Effector CD4-positive, alpha-beta T cell (primary cell): ENCODE results near the gene ZNF684.
"Not testable (repeated sequence)": the region's sequence is repeated elsewhere in the genome, so short reads cannot be mapped to it uniquely, and the experiment has no call there.

Source experiments
- DNase-seq: peaks from one replicate; pipeline ENCODE4 v3.0.0-alpha.2; 2020
- total RNA-seq: gene quantifications from one replicate; lab custom pipeline; 2026; lab: John Stamatoyannopoulos, UW

ZNF684 gene
- total RNA-seq, result 5.3 reads per million, percentile 20 among the genes with 10 or more reads in this experiment

DNA sequence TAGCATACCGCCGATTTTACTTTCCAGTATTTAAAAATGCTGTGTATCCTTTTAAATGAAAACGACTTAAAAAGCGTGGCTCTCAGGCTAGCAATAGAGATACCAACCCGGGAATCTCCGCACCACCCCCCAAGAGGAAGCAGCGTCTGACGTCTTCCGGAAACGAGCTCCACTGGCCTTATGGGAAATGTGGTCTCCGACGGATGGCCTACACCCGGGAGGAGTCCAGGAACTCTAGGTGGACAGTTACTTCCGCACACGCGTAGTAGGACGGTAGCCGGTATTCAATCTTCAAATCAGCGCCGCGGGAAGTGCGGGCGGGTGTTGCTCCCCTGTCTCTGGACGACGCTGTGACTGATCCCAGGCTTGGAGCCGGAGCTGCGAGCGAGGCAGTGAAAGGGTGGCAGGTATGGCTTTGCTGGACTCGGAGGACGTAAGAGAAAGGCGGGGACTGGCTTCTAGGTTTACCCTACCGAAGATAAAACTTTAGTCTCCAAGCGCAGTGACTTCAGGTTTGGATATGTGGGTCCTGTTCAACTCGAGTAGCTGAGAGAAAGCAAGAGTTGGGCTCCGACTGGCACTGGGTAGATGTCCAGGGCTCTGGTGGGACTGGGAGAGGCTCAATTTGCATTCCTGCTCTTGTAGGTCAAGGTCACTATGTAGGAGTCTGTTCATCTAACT is at the start of gene ZNF684:
Gene ZNF684, plus strand, starts transcription at position 257 of the 681 bp plus-strand sequence. CDS start 1,530 bp downstream, outside the sequence.
- DNase-seq, result peak; percentile 79

DNA sequence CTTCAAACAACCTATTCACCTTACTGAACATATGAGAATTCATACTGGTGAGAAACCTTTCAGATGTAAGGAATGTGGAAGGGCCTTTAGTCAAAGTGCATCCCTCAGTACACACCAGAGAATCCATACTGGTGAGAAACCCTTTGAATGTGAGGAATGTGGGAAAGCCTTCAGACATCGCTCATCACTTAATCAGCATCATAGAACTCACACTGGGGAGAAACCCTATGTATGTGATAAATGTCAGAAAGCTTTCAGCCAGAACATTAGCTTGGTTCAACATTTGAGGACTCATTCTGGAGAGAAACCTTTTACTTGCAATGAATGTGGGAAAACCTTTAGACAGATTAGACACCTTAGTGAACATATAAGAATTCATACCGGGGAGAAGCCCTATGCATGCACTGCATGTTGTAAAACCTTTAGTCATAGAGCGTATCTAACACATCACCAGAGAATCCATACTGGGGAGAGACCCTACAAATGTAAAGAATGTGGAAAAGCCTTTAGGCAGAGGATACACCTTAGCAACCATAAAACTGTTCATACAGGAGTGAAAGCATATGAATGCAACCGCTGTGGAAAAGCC is 36.0 kb upstream of the ZNF684 start:
- no peak for DNase-seq

DNA sequence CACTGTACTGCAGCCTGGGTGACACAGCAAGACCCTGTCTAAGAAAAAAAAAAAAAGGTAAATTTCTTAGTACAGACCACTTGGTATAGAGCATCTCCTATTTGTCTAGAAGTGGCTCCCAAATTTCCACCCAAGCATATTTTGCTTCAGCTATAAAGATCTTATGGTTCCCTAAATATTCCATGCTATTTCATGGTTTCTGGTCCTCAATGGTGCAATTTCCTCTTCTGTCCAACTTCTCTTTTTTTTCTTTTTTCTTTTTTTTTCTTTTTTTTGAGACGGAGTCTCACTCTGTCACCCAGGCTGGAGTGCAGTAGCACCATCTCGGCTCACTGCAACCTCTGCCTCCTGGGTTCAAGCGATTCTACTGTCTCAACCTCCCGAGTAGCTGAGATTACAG is 28.8 kb upstream of the ZNF684 start:
- not testable (repeated sequence) for DNase-seq

DNA sequence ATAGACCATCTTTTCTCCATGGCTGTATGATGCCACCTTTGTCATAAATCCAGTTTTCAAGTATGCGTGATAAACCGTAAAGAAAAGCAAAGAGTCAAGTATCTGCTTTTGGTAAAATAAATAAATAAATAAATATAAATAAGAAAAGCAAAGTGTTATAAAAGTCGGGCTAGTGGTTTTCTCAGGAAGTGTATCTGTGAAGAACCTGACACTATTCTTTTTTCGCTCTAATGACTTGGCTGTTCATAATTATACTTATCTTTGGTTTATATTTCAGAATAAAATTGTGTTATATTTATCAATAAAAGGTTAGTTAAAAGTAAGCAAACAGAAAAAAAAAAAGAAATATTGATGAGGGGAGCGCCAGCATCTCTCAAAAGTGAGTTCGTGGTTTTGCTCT is 23.5 kb upstream of the ZNF684 start:
- DNase-seq, result no peak

DNA sequence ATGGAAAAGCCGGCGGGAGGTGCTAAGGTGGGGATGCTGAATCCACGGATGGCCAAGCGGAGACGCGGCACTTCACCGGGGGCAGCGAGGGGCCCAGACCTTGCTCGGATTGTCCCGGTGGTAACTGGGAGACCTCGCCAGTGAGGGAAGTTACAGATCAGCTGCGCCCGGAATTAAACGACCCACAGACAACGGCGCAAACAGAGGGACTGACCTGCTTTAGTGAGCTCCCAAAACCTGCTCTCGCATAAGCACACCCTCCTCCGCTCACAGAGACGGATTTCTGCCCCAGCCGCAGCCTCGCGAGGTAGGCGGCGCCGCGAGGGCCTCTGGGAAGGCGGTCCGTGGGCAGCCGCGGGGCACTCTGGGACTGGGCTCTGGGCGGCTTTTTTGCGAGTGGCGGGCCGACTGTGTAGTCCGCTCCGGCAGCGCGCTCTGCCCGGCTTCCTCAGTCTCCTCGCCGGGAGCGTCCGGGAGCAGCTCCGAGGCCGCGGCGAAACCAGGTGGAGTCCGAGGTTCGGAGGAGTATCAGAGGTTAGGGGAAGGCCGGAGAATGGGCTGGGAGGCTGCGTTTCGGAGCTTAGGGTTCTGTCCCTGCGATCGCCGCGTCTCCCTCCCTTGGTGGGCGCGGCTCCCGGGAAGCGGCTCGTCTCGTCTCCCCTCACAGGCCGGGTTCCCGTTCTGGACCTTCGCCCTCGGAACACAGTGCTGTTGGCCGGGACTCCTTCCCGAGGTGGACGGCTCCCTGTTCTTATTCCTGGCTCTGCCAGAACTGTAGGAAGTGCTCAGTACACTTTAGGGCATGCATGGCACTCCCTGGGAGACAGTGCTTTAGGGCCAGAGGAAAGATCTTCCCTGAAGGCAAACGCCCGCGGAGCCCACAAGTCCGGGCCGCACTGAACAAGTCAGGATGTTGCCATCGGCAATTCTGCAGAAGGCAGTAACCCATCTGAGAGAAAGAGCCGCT is 22.8 kb upstream of the ZNF684 start, which contains the start of gene EXO5:
Gene EXO5, plus strand, starts transcription at position 393 of the 967 bp plus-strand sequence. CDS start 5,778 bp downstream, outside the sequence.
- peak; percentile 59 for DNase-seq

DNA sequence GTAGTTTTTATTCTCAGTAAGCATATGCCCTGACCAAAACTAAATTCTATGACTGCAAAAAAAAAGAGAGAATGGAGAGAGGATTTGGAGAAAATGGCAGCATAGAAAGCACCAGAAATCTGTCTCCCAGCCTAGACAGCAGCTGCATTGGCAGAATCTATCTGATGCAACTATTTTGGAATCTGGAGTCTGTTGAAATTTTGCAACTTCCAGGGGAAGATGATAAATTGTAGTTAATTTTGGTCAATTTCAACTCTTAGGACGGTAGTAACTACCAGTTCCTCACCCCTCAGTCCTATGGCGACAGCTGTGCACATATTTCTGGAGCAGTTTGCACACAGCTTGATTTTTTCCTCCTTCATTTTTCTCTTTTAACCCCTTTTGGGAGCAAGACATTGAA is 11.9 kb upstream of the ZNF684 start:
- no peak for DNase-seq

DNA sequence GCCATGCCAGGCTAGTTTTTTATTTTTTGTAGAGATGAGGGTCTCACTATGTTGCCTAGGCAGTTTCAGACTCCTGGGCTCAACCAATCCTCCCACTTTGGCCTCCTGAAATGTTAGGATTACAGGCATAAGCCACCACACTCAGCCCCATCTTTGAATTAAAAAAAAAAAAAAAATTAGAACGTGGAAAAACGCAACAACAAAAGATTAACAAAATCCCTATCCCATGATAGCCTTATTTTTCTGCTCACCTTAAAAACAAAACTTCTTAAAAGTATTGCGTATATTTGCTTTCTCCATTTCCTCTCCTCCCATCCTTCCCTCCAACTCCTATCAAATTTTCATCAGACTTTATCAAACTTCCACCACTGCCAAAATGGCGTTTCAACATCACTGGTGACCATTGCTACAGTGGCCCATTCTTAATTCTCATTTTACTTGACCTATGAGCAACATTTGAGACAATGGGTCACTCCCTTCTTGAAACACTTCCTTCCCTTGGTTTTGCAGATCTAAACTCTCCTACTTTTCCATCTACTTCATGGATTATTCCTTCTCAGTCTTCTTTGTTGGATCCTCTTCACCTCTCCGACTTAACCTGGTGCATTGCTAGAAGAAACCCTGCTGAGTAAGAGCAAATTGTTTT is 579 bp upstream of the ZNF684 start:
- no peak for DNase-seq

DNA sequence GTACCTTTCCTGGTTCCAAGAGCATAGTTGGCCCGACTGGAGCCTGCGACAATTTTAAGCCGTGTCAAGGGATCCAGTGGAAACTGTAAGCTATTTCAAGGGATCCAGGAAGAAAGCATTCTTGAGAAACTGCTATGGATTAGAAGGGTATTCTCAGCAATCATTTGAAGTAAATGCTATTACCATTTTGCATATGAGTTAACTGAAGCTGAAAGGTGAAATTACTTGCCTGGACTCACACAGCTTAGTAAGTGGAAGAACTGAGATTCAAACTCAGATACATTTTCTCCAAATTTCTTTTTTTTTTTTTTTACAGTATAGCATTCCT is 589 bp downstream of the ZNF684 start:
- DNase-seq, result no peak

DNA sequence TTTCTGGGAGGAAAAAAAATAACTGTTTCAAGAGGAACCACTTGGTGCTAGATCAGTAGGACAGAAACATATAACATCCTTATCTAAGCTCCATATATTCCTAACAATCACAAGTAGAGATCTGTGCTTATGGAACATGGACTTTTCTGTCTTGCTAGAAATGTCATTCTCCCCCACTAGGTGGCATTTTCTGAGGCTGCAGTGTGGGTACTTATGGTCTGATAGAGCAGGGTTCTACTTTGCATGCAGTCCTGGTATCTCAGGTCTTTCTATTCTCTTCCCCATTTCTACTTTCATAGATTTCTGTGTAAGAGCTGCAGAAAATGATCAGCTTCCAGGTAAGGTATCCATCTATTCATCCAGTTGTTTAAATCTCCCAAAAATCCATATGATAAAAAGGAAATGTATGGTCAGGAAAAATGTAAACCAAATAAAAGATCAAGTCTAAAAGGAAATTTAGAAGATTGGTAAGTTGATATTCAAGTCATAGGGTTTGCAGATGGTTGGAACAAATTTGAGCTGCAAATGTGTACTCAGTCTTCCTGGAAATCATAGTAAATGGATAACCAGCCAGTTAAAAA is 1.5 kb downstream of the ZNF684 start:
- DNase-seq, result no peak

DNA sequence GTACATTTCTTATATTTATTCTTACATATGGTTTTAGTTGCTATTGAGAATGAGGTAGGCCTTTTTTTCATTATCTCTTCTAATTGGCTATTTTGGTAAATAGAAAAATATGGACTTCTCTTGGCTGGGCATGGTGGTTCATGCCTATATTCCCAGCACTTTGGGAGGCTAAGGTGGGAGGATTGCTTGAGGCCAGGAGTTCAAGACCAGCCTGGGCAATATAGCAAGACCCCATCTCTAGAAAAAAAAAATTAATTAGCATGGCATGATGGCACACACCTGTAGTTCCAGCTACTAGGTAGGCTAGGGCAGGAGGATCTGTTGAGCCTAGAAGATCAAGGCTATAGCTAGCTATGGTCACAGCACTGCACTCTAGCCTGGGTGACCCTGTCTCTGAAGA is 3.2 kb downstream of the ZNF684 start:
- no peak for DNase-seq

DNA sequence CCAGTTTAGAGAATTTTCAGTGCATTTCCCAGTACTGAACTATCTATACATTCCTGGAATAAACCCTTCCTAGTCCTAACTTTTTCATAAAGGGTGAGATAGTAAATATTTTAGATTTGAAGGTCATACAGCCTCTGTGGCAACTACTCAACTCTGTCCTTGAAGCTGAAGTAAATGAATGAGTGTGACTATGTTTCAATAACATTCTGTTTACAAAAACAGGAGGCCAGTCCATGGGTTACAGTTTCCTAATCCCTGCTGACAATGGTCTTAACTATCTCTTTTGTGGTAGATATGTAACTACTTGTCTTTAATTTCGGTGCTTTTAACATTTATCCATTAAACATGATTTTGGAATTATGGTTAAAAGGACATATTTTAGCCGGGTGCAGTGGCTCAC is 4.3 kb downstream of the ZNF684 start:
- DNase-seq, result no peak

DNA sequence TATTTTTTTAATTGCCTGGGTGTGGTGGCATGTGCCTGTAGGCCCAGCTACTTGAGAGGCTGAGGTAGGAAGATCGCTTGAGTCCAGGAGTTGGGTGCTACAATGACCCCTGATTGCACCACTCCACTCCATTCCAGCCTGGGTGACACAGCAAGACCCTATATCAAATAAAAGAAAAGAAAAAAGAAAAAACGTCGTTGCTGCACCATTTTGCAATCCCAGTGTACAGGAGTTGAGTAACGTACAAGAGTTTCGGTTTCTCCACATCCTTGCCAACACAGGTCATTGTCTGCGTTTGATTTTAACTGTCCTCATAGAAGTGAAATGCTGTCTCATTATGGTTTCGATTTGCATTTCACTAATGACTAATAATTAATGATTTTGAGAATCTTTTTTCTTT is 7.9 kb downstream of the ZNF684 start:
- DNase-seq, result no peak

DNA sequence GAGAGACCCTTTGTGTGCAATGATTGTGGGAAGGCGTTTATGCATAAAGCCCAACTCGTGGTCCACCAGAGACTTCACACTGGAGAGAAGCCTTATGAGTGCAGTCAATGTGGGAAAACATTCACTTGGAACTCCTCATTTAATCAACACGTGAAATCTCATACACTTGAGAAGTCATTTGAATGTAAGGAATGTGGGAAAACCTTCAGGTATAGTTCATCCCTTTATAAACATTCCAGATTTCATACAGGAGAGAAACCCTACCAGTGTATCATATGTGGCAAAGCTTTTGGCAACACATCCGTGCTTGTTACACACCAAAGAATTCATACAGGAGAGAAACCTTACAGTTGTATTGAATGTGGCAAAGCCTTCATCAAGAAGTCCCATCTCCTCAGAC is 15.5 kb downstream of the ZNF684 start:
- no peak for DNase-seq

DNA sequence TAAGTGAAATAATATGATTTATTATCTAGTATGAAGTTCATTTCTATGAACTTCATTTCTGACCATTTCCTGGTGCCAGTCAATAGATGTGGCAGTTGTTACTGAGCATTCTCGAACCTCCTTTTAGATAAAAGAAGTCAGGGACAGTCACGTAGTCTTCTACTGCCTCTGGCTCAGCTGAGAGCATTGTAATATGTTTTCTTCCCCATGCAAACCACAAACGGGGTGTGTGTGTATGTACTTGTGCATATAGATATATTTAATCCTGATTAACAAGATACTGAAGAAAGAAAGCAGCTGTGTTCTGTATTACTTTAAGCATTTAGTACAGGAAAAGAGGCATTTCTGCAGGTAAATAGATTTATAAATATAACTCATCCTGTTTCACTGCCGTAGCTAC is 21.6 kb downstream of the ZNF684 start:
- no peak for DNase-seq

DNA sequence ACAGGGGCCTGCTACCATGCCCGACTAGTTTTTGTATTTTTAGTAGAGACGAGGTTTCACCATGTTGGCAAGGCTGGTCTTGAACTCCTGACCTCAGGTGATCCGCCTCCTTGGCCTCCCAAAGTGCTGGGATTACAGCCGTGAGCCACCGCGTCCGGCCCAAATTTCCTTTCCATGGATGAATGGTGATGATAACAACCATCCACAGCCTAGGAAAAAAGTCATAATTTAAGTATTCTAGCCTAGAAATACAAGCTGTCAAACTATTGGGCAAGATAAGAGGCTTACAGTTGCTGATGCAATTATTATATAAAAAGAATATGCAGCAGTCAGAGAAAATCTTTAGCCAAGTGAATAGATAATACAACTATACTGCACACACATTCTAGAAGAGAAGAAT is 23.4 kb downstream of the ZNF684 start:
- not testable (repeated sequence) for DNase-seq

DNA sequence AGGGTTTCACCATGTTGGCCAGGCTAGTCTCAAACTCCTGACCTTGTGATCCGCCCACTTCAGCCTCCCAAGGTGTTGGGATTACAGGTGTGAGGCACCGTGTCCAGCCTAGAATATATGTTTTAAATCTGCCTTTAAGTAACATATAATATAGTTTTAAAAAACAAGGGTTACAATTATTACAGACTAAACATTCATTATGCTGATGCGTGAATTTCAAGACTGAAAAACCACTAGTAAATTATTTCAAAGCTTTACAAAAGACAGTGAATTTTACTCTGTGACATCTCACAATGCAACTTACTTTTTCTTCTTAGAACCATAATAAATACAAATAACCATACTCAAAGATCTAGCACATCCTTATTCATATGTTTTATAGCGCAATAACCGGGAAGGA is 24.7 kb downstream of the ZNF684 start:
- no peak for DNase-seq

DNA sequence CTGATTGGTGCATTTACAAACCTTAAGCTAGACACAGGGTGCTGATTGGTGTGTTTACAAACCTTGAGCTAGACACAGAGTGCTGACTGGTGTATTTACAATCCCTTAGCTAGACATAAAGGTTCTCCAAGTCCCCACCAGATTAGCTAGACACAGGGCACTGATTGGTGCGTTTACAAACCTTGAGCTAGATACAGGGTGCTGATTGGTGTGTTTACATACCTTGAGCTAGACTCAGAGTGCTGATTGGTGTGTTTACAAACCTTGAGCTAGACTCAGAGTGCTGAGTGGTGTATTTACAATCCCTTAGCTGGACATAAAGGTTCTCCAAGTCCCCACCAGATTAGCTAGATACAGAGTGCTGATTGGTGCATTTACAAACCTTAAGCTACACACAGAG is 26.8 kb downstream of the ZNF684 start:
- not testable (repeated sequence) for DNase-seq

DNA sequence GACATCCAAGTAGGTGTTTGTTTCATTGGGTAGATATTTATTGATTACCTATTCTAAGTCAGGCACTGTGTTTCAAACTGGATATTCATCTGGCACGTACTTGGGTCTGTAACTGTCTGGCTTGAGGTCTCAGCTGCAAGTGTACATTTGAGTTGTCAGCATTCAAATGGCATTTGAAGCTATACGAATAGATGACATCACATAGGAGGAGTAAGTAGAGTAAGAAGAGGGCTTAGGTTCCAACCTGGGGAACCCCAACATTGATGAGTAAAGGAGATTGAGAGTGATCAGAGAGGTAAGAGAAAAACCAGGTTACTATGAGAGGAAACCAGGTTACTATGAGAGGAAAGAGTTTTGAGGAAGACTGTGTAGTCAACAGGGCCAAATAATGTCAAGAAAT is 30.7 kb downstream of the ZNF684 start:
- DNase-seq, result no peak

DNA sequence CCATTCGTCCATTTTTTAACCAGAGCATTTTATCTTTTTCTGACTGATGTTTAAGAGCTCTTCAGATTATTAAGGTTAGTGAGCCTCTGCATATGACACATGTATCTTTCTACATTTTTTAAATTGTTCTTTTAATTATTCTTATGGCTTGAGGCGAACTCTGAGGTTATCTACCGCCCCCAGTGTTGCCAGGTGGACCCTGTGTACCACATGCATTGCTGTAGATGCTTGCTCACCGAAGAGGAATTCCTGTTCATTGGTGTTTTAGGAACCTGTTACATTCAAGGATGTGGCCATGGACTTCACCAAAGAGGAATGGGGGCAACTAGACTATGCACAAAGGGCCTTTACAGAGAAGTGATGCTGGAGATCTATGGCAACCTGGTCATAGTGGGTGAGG is 31.8 kb downstream of the ZNF684 start:
- DNase-seq, result no peak

DNA sequence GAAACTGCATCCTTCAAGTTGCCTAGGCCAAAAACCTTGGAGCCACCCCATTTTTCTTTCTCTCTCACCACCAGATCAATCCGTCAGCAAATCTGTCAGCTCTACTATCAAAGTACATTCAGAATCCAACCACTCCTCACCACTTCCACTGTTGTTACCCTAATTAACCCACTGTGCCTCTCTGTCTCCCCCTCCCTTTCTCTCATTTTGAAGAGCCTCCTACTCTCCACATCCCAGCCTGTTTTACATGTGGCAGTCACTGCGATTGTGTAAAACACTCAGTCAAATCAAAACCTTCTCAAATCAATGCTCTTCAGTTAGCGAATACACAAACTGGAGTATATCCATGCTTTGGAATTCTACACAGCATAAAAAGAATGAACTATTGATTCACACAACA is 33.1 kb downstream of the ZNF684 start:
- DNase-seq, result no peak

DNA sequence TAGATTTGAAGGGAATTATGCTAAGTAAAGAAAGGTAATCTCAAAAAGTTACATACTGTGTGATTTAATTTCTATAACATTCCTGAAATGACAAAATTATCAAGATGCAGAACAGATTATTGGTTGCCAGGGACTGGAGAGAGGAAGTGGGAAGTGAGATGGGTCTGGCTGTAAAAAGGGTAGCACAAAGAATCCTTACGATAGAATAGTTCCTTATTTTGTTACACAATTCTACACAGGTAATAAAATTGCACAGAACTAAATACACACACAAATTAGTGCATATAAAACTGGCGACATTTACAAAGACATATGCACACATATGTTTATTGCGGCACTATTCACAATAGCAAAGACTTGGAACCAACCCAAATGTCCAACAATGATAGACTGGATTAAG is 33.5 kb downstream of the ZNF684 start:
- no peak for DNase-seq

DNA sequence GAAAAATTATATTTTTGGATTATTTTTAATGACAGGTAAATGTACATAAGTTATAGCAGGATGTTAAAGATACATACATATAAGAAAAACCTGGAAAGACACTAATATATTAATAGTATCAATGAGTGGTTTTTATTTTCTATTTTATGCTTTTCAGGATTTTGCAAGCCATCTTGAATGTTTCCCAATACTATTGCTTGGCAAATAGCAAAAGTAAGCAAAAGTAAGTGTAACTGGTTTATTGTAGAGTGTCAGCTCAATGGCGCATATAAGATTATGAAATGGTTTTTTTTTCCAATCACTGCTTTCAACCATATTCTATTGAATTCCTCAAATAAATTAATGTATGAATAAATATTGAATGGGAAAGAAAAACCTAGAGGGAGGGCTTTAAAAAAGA is 36.4 kb downstream of the ZNF684 start:
- DNase-seq, result no peak

DNA sequence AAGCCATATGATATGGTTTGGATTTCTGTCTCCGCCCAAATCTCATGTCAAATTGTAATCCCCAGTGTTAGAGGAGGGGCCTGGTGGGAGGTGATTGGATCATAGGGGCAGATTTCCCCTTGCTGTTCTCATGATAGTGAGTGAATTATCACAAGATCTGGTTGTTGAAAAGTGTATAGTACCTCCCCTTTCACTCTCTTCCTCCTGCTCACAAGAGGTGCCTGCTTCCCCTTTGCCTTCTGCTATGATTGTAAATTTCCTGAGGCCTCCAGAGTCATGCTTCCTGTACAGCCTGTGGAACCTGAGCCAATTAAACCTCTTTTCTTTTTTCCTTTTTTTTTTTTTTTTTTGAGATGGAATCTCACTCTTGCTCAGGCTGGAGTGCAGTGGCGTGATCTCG is 43.4 kb downstream of the ZNF684 start:
- DNase-seq, result not testable (repeated sequence)
